ENCODE measurements around the gene MLC1. TPM values are rescaled to one million over a fixed set of nuclear protein-coding genes. Genes with fewer than 3 reads are reported as not detected.
A peak's percentile ranks its signal among the peaks of the same experiment; 100 is the strongest.
"Not testable (repeated sequence)": the region's sequence is repeated elsewhere in the genome, so short reads cannot be mapped to it uniquely, and the experiment has no call there.

MLC1 gene
- total RNA-seq, 8 experiments from 2014 or later: 0.10 to 85.3 (median 0.28) TPM

GRCh38 chr22:50091092-50091768, 6.0 kb upstream of the MLC1 start:
- in situ Hi-C loops (cut with MboI; ENCODE audit: low pct_unique_long_range_greater_than_20kb in 2 of 9, low sequenced_read_pairs in 9 of 9, unreplicated experiment in 9 of 9): no loop called here
- WGBS, 10 experiments: 2 to 94% (median 74%) methylated on average over 2 to 22 of the region's 29 CpGs; no CpG with 5 or more reads in 1 of the 10 experiments
- ATAC-seq (replicated peaks in 6 of 8): peak in 1 of 8 experiments; percentile 54

GRCh38 chr22:50090412-50090714, 5.1 kb upstream of the MLC1 start:
- ATAC-seq (replicated peaks in 6 of 8): no peak
- Histone ChIP-seq H3K27ac (no peak overlapping the region), H3K4me3 (no peak overlapping the region), H3K4me1 (replicated peaks in 1 of 2) (no peaks in the 10 kb centered on the region)
- WGBS, 10 experiments: 60 to 100% (median 92%) methylated on average over 1 to 11 of the region's 22 CpGs; no CpG with 5 or more reads in 4 of the 10 experiments
- in situ Hi-C loops (cut with MboI; ENCODE audit: low pct_unique_long_range_greater_than_20kb in 2 of 9, low sequenced_read_pairs in 9 of 9, unreplicated experiment in 9 of 9): no loop called here

More at GRCh38 chr22:50091092-50091768, 6.0 kb upstream of the MLC1 start:
- no peaks in the 10 kb centered on the region for H3K4me1 ChIP-seq (replicated peaks in 1 of 2)
- no peak overlapping the region for H3K4me3 ChIP-seq
- H3K27ac ChIP-seq: no peak overlapping the region

- ATAC-seq (replicated peaks in 6 of 8): peak in 1 of 8 experiments; percentile 41
- Histone ChIP-seq H3K27ac (no peak within 1 kb of the TSS), H3K4me1 (replicated peaks in 1 of 2) (no peaks in the 10 kb centered on the region), H3K4me3 (no peak within 1 kb of the TSS)
- 0 to 100% (median 53%) methylated on average over 1 to 4 of the region's 83 CpGs; no CpG with 5 or more reads in 6 of the 10 experiments for WGBS, 10 experiments
- in situ Hi-C loops (cut with MboI; ENCODE audit: low pct_unique_long_range_greater_than_20kb in 2 of 9, low sequenced_read_pairs in 9 of 9, unreplicated experiment in 9 of 9): no loop called here
Observed at GRCh38 chr22:50089682-50090411, 4.6 kb upstream of the MLC1 start, which contains the start of gene MOV10L1. Gene MOV10L1 (plus strand): TSS chr22:50090006. CDS start chr22:50090089, 83 bp downstream.

GRCh38 chr22:50089231-50089630, 4.0 kb upstream of the MLC1 start:
- 70 to 100% (median 90%) methylated on average over 2 to 11 of the region's 11 CpGs for WGBS, 10 experiments
- H3K4me3 ChIP-seq: no peak overlapping the region
- no peak overlapping the region for H3K27ac ChIP-seq
- no peak for ATAC-seq (replicated peaks in 6 of 8)
- in situ Hi-C loops (cut with MboI; ENCODE audit: low pct_unique_long_range_greater_than_20kb in 2 of 9, low sequenced_read_pairs in 9 of 9, unreplicated experiment in 9 of 9): no loop called here
- H3K4me1 ChIP-seq (replicated peaks in 1 of 2): no peaks in the 10 kb centered on the region

- no peak overlapping the region for H3K4me3 ChIP-seq
- 67 to 100% (median 89%) methylated on average over 3 to 9 of the region's 12 CpGs; no CpG with 5 or more reads in 3 of the 10 experiments for WGBS, 10 experiments
- no peak for ATAC-seq (replicated peaks in 6 of 8)
- H3K27ac ChIP-seq: no peak overlapping the region
- in situ Hi-C loops (cut with MboI; ENCODE audit: low pct_unique_long_range_greater_than_20kb in 2 of 9, low sequenced_read_pairs in 9 of 9, unreplicated experiment in 9 of 9): no loop called here
- no peaks in the 10 kb centered on the region for H3K4me1 ChIP-seq (replicated peaks in 1 of 2)
Observed at GRCh38 chr22:50088096-50088495, 2.9 kb upstream of the MLC1 start.

- H3K4me1 ChIP-seq (replicated peaks in 1 of 2): no peaks in the 10 kb centered on the region
- H3K4me3 ChIP-seq: no peak overlapping the region
- WGBS, 10 experiments: 60 to 95% (median 88%) methylated on average over 1 to 7 of the region's 12 CpGs; no CpG with 5 or more reads in 5 of the 10 experiments
- no peak overlapping the region for H3K27ac ChIP-seq
- ATAC-seq (replicated peaks in 6 of 8): no peak
- in situ Hi-C loops (cut with MboI; ENCODE audit: low pct_unique_long_range_greater_than_20kb in 2 of 9, low sequenced_read_pairs in 9 of 9, unreplicated experiment in 9 of 9): no loop called here
Observed at GRCh38 chr22:50087646-50088045, 2.4 kb upstream of the MLC1 start.

GRCh38 chr22:50086975-50087374, 1.7 kb upstream of the MLC1 start:
- in situ Hi-C loops (cut with MboI; ENCODE audit: low pct_unique_long_range_greater_than_20kb in 2 of 9, low sequenced_read_pairs in 9 of 9, unreplicated experiment in 9 of 9); H3K27ac ChIP-seq; H3K4me1 ChIP-seq (replicated peaks in 1 of 2); ATAC-seq (replicated peaks in 6 of 8); H3K4me3 ChIP-seq: not testable (repeated sequence)
- 56 to 100% (median 93%) methylated on average over 1 to 4 of the region's 4 CpGs; no CpG with 5 or more reads in 5 of the 10 experiments for WGBS, 10 experiments

GRCh38 chr22:50086526-50086925, 1.3 kb upstream of the MLC1 start:
- Histone ChIP-seq H3K4me3 (no peak overlapping the region), H3K4me1 (replicated peaks in 1 of 2) (no peaks in the 10 kb centered on the region), H3K27ac (no peak overlapping the region)
- in situ Hi-C loops (cut with MboI; ENCODE audit: low pct_unique_long_range_greater_than_20kb in 2 of 9, low sequenced_read_pairs in 9 of 9, unreplicated experiment in 9 of 9): no loop called here
- ATAC-seq (replicated peaks in 6 of 8): no peak
- WGBS, 10 experiments: 30 to 89% (median 72%) methylated on average over 2 to 5 of the region's 5 CpGs

- ATAC-seq (replicated peaks in 6 of 8): no peak
- Histone ChIP-seq H3K27ac (no peak overlapping the region), H3K4me3 (no peak overlapping the region), H3K4me1 (replicated peaks in 1 of 2) (no peaks in the 10 kb centered on the region)
- in situ Hi-C loops (cut with MboI; ENCODE audit: low pct_unique_long_range_greater_than_20kb in 2 of 9, low sequenced_read_pairs in 9 of 9, unreplicated experiment in 9 of 9): no loop called here
- 61 to 93% (median 82%) methylated on average over 2 to 10 of the region's 16 CpGs; no CpG with 5 or more reads in 5 of the 10 experiments for WGBS, 10 experiments
Observed at GRCh38 chr22:50084614-50085021, 608 bp downstream of the MLC1 start.

GRCh38 chr22:50084080-50084477, 1.1 kb downstream of the MLC1 start:
- Histone ChIP-seq H3K4me1 (replicated peaks in 1 of 2) (no peaks in the 10 kb centered on the region), H3K27ac (no peak overlapping the region), H3K4me3 (no peak overlapping the region)
- in situ Hi-C loops (cut with MboI; ENCODE audit: low pct_unique_long_range_greater_than_20kb in 2 of 9, low sequenced_read_pairs in 9 of 9, unreplicated experiment in 9 of 9): no loop called here
- peak in 4 of 8 experiments; percentile 26 to 65 (median 46) for ATAC-seq (replicated peaks in 6 of 8)
- WGBS, 10 experiments: 13 to 100% (median 89%) methylated on average over 1 to 4 of the region's 10 CpGs; no CpG with 5 or more reads in 7 of the 10 experiments

- H3K4me3 ChIP-seq: no peak overlapping the region
- ATAC-seq (replicated peaks in 6 of 8): peak in 3 of 8 experiments; percentile 8 to 33 (median 9)
- no peak overlapping the region for H3K27ac ChIP-seq
- in situ Hi-C loops (cut with MboI; ENCODE audit: low pct_unique_long_range_greater_than_20kb in 2 of 9, low sequenced_read_pairs in 9 of 9, unreplicated experiment in 9 of 9): no loop called here
- 0 to 88% (median 65%) methylated on average over 1 to 3 of the region's 18 CpGs; no CpG with 5 or more reads in 4 of the 10 experiments for WGBS, 10 experiments
- H3K4me1 ChIP-seq (replicated peaks in 1 of 2): no peaks in the 10 kb centered on the region
Observed at GRCh38 chr22:50083462-50084079, 1.7 kb downstream of the MLC1 start.

GRCh38 chr22:50082961-50083461, 2.2 kb downstream of the MLC1 start:
- WGBS, 10 experiments: 20 to 93% (median 83%) methylated on average over 1 to 5 of the region's 21 CpGs; no CpG with 5 or more reads in 5 of the 10 experiments
- Histone ChIP-seq H3K4me1 (replicated peaks in 1 of 2) (no peaks in the 10 kb centered on the region), H3K27ac (no peak overlapping the region), H3K4me3 (no peak overlapping the region)
- in situ Hi-C loops (cut with MboI; ENCODE audit: low pct_unique_long_range_greater_than_20kb in 2 of 9, low sequenced_read_pairs in 9 of 9, unreplicated experiment in 9 of 9): no loop called here
- ATAC-seq (replicated peaks in 6 of 8): no peak

GRCh38 chr22:50082197-50082715, 3.0 kb downstream of the MLC1 start:
- WGBS, 10 experiments: 58 to 100% (median 90%) methylated on average over 1 to 5 of the region's 18 CpGs; no CpG with 5 or more reads in 5 of the 10 experiments
- ATAC-seq (replicated peaks in 6 of 8): no peak
- Histone ChIP-seq H3K4me3 (no peak overlapping the region), H3K4me1 (replicated peaks in 1 of 2) (no peaks in the 10 kb centered on the region), H3K27ac (no peak overlapping the region)
- in situ Hi-C loops (cut with MboI; ENCODE audit: low pct_unique_long_range_greater_than_20kb in 2 of 9, low sequenced_read_pairs in 9 of 9, unreplicated experiment in 9 of 9): no loop called here

Measured in motor neuron (in vitro differentiated cells).